DND-41 (cell line): Measurements from ENCODE around the gene IFT52.

ENCODE experiments used
- ATAC-seq: fragments of 200-7000 bp; cut with Tn5 transposase; 3 replicates; pipeline ENCODE4 v1.9.1; 2021; ENCODE audit warnings: low read depth; ENCODE audit not compliant: insufficient read depth
- DNase-seq: peaks from one replicate; pipeline ENCODE4 v3.0.0-alpha.2; 2020
- H2AFZ ChIP-seq: 2 replicates; pipeline ENCODE4 v1.6.0; 2012; ENCODE audit warnings: low read depth, low read length
- H3K27ac ChIP-seq: 2 replicates; pipeline ENCODE4 v1.5.1; 2012; ENCODE audit warnings: low read length, inconsistent platforms
- H3K27me3 ChIP-seq: fragments of 200-600 bp; sonication (generic); 2 replicates; pipeline ENCODE4 v1.6.0; 2012; ENCODE audit warnings: low read length, mild to moderate bottlenecking, inconsistent platforms; ENCODE audit not compliant: insufficient read depth, poor library complexity
- H3K36me3 ChIP-seq: 2 replicates; pipeline ENCODE4 v1.5.1; 2012; ENCODE audit warnings: low read length, inconsistent platforms; ENCODE audit not compliant: insufficient read depth
- H3K4me1 ChIP-seq: 2 replicates; pipeline ENCODE4 v1.5.1; 2012; ENCODE audit warnings: mild to moderate bottlenecking, low read length; ENCODE audit not compliant: insufficient read depth
- H3K4me2 ChIP-seq: 2 replicates; pipeline ENCODE4 v1.6.0; 2012; ENCODE audit warnings: mild to moderate bottlenecking, moderate library complexity, low read length, inconsistent platforms; ENCODE audit not compliant: insufficient read depth
- H3K4me3 ChIP-seq, 2 experiments: fragments of 200-600 bp in 1 of 2; shearing (Covaris generic) in 1 of 2; 2 replicates each; pipeline ENCODE4 v1.5.1; 2012 to 2016; ENCODE audit warnings: inconsistent platforms in 2 of 2, low read length in 2 of 2, mild to moderate bottlenecking in 2 of 2, low read depth in 1 of 2, moderate library complexity in 1 of 2
- H3K79me2 ChIP-seq: 2 replicates; pipeline ENCODE4 v1.6.0; 2012; ENCODE audit warnings: low read length, inconsistent platforms; ENCODE audit not compliant: insufficient read depth
- H3K9ac ChIP-seq: 2 replicates; pipeline ENCODE4 v1.6.0; 2012; ENCODE audit warnings: low read depth, mild to moderate bottlenecking, inconsistent platforms, low read length, moderate library complexity
- H3K9me3 ChIP-seq: 2 replicates; pipeline ENCODE4 v1.5.1; 2012; ENCODE audit warnings: low read length, moderate library complexity, mild to moderate bottlenecking, inconsistent platforms; ENCODE audit not compliant: insufficient read depth, severe bottlenecking
- H4K20me1 ChIP-seq: 2 replicates; pipeline ENCODE4 v1.6.0; 2012; ENCODE audit warnings: low read length; ENCODE audit not compliant: insufficient read depth
- CTCF ChIP-seq: IDR thresholded peaks from 2 replicates; pipeline ENCODE4 v1.5.1; 2012; ENCODE audit warnings: borderline replicate concordance, low read length, moderate library complexity, mild to moderate bottlenecking; ENCODE audit not compliant: poor library complexity, severe bottlenecking; ENCODE audit errors: extremely low read depth
- EZH2 ChIP-seq: IDR thresholded peaks from 3 replicates; pipeline ENCODE4 v1.6.1; 2012; ENCODE audit warnings: borderline replicate concordance, low read depth, mild to moderate bottlenecking, moderate library complexity, low read length, inconsistent platforms; ENCODE audit not compliant: severe bottlenecking

Gene IFT52

GRCh38 chr20:43590392-43591303 is at the start of gene IFT52:
IFT52 (plus strand) TSS chr20:43590937; CDS start chr20:43594699, 3,762 bp downstream.
- no peak for TF ChIP-seq EZH2
- TF ChIP-seq CTCF = no peak
- peak within 1 kb of the TSS; percentile 61 for H3K9ac ChIP-seq
- peaks cover 6% of the 10 kb centered on the region; the same call in 1 of the 2 replicates for H4K20me1 ChIP-seq
- H3K4me1 ChIP-seq = peaks cover 27% of the 10 kb centered on the region
- peak within 1 kb of the TSS; percentile 95 for H2AFZ ChIP-seq
- H3K79me2 ChIP-seq = peaks cover 24% of the 10 kb centered on the region
- H3K27me3 ChIP-seq = no peaks in the 10 kb centered on the region
- peaks cover 14% of the 10 kb centered on the region for H3K36me3 ChIP-seq
- H3K27ac ChIP-seq = peak within 1 kb of the TSS; percentile 86
- peak; percentile 97 for ATAC-seq
- H3K4me2 ChIP-seq = peak within 1 kb of the TSS; percentile 87
- no peaks in the 10 kb centered on the region for H3K9me3 ChIP-seq
- H3K4me3 ChIP-seq = peak within 1 kb of the TSS; percentile 73 to 84
- peak; percentile 92 for DNase-seq

DNA sequence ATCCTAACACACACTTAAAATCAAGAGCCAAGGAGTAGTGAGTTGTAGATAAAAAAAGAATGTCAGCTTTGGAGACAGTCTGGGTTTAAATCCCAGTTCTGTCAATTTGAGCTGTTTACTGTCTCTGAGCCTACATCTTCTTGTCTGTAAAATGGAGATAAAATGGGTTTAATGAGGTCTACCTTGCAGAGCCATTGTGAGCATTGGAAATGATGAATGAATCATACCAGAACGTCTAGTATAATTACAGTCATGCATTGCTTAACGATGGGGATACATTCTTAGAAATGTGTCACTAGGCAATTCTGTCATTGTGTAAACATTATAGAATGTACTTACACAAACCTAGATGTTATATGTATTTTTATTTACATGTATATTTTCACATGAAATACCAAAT is 49.5 kb upstream of the IFT52 start:
- Histone ChIP-seq H3K9ac (no peak overlapping the region), H3K4me1 (no peaks in the 10 kb centered on the region), H3K79me2 (no peaks in the 10 kb centered on the region), H3K36me3 (no peaks in the 10 kb centered on the region), H2AFZ (no peak overlapping the region), H3K4me2 (no peak overlapping the region), H4K20me1 (peaks cover 13% of the 10 kb centered on the region), H3K27ac (no peak overlapping the region), H3K9me3 (no peaks in the 10 kb centered on the region), H3K27me3 (no peaks in the 10 kb centered on the region), H3K4me3 (no peak overlapping the region)
- TF ChIP-seq CTCF = no peak
- no peak for TF ChIP-seq EZH2
- no peak for ATAC-seq
- DNase-seq = no peak

GRCh38 chr20:43542161-43542560 is 48.6 kb upstream of the IFT52 start:
- H3K9me3 ChIP-seq = no peaks in the 10 kb centered on the region
- ATAC-seq (no peak), DNase-seq (no peak)
- H4K20me1 ChIP-seq = peaks cover 13% of the 10 kb centered on the region
- no peak overlapping the region for H3K27ac ChIP-seq
- no peaks in the 10 kb centered on the region for H3K27me3 ChIP-seq
- H3K4me1 ChIP-seq = no peaks in the 10 kb centered on the region
- no peak overlapping the region for H3K4me3 ChIP-seq
- TF ChIP-seq EZH2 (no peak), CTCF (no peak)
- H3K4me2 ChIP-seq = no peak overlapping the region
- H3K79me2 ChIP-seq = no peaks in the 10 kb centered on the region
- H3K36me3 ChIP-seq = no peaks in the 10 kb centered on the region
- no peak overlapping the region for H3K9ac ChIP-seq
- H2AFZ ChIP-seq = no peak overlapping the region
